ENCODE data around the gene POLN.

DNA sequence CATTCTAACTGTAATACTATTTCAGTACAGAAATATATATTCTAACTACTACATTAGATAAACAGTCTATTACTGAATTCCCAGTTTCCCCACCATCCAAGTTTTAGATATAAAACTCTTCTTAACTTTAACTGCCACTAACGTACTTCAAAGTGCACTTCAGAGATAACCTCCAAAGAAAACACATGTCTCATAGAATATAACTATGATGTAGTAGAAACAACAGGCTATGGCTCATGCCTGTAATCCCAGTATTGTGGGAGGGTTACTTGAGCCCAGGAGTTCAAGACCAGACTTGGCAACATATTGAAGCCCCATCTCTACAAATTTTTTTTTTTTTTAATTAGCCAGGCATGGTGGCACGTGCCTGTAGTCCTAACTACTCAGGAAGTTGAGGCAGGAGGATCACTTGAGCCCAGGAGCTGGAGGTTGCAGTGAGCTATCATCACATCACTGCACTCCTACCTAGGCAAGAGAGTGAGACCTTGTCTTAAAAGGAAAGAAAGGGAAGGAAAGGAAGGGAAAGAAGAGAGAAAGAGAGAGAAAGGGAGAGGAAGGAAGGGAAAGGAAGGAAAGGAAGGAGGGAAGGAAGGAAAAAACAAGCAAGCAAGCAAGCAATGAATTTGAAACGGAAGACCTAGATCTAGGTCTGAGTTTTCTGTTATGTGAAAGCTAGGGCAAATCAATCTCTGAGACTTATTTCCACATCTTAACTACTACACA, 4.8 kb downstream of the POLN start:
- TF ChIP-seq POLR2AphosphoS5 (IDR thresholded peaks at IDR 0.05; ENCODE audit: low read depth, low read length) = no peak
- TF ChIP-seq, protein P1, sequence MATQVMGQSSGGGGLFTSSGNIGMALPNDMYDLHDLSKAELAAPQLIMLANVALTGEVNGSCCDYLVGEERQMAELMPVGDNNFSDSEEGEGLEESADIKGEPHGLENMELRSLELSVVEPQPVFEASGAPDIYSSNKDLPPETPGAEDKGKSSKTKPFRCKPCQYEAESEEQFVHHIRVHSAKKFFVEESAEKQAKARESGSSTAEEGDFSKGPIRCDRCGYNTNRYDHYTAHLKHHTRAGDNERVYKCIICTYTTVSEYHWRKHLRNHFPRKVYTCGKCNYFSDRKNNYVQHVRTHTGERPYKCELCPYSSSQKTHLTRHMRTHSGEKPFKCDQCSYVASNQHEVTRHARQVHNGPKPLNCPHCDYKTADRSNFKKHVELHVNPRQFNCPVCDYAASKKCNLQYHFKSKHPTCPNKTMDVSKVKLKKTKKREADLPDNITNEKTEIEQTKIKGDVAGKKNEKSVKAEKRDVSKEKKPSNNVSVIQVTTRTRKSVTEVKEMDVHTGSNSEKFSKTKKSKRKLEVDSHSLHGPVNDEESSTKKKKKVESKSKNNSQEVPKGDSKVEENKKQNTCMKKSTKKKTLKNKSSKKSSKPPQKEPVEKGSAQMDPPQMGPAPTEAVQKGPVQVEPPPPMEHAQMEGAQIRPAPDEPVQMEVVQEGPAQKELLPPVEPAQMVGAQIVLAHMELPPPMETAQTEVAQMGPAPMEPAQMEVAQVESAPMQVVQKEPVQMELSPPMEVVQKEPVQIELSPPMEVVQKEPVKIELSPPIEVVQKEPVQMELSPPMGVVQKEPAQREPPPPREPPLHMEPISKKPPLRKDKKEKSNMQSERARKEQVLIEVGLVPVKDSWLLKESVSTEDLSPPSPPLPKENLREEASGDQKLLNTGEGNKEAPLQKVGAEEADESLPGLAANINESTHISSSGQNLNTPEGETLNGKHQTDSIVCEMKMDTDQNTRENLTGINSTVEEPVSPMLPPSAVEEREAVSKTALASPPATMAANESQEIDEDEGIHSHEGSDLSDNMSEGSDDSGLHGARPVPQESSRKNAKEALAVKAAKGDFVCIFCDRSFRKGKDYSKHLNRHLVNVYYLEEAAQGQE (IDR thresholded peaks at IDR 0.05; ENCODE audit: insufficient read depth in 1 of 2, low read depth in 2 of 2, low read length in 2 of 2) = no peak
- TF ChIP-seq TAF1 (IDR thresholded peaks at IDR 0.05; ENCODE audit: borderline replicate concordance, insufficient read depth, low read length) = no peak
- TF ChIP-seq SIN3A (IDR thresholded peaks at IDR 0.05; ENCODE audit: borderline replicate concordance, insufficient read depth, low read length) = no peak
